GM18520 (cell line): ENCODE results near the gene SRSF8.
"Not testable (repeated sequence)": the region's sequence is repeated elsewhere in the genome, so short reads cannot be mapped to it uniquely, and the experiment has no call there.

ENCODE experiments used
- ATAC-seq: cut with Tn5 transposase; IDR thresholded peaks from one replicate; pipeline ENCODE4 v1.9.1; 2021; ENCODE audit not compliant: unreplicated experiment

Gene SRSF8

GRCh38 chr11:95066716-95067038 lies at the start of gene SRSF8:
Gene SRSF8, plus strand, starts transcription at chr11:95066919. Its CDS starts 308 bp downstream, at chr11:95067227.
- ATAC-seq: peak; percentile 20

GRCh38 chr11:95021468-95021867 lies 45.3 kb upstream of the SRSF8 start:
- ATAC-seq: not testable (repeated sequence)

DNA sequence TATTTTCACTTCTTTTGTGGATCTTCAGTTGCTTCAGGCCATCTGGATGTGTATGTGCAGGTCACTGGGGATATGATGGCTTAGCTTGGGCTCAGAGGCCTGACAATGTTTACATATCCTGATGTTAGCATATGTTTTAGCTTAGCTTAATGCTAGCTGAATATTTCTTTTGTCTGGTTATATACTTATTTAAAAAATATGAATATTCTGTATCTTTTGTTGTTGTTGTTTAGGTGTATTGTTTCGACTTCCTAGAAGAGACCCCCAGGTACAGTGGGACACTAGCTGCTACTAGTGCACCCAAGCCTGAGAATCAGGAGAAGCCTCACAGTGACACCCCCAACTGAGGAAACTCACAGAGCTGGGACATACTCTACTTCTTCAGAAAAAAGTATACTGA lies 41.8 kb upstream of the SRSF8 start, which contains the start of gene KDM4E:
Gene KDM4E, plus strand, starts transcription at position 301 of the 400 bp plus-strand sequence. CDS start 300 bp downstream, outside the sequence.
- no peak for ATAC-seq

- not testable (repeated sequence) for ATAC-seq
These were observed 41.1 kb upstream of the SRSF8 start for GRCh38 chr11:95025594-95025993.

DNA sequence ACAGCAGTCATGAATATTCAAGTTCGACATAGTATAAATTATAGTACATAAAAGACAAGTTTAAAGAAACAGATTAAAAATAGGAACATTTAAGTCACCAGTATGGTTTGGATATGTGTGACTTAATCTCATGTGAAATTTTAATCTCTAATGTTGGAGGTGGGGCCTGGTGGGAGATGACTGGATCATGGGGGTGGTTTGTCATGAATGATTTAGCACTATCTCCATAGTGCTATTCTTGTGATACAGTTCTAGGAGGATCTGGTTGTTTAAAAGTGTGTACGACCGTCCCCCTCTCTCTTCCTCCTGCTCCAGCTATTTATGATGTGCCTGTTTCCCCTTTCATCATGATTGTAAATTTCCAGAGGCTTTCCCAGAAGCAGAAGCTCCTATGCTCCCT lies 38.4 kb upstream of the SRSF8 start:
- ATAC-seq: no peak

GRCh38 chr11:95033051-95033450 lies 33.7 kb upstream of the SRSF8 start:
- ATAC-seq: no peak

- ATAC-seq: no peak
These were observed 31.4 kb upstream of the SRSF8 start for GRCh38 chr11:95035316-95035715.

GRCh38 chr11:95037356-95038035 lies 29.2 kb upstream of the SRSF8 start:
- not testable (repeated sequence) for ATAC-seq

DNA sequence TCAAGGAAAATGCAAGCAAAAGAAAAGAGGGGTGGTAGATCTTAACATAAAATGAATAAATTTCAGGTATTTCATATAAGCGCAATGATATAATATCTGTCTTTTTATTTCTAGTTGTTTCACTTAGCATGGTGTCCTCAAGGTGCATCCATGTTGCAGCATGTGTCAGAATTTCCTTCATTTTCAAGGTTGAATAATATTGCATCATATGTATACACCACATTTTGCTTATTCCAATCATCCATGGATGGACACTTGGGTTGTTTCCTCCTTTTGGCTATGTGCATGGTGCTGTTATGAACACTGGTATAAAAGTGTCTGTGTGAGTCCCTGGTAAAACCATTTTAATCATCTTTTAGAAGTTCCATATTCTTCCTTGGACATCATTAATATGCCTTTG lies 24.5 kb upstream of the SRSF8 start:
- no peak for ATAC-seq

DNA sequence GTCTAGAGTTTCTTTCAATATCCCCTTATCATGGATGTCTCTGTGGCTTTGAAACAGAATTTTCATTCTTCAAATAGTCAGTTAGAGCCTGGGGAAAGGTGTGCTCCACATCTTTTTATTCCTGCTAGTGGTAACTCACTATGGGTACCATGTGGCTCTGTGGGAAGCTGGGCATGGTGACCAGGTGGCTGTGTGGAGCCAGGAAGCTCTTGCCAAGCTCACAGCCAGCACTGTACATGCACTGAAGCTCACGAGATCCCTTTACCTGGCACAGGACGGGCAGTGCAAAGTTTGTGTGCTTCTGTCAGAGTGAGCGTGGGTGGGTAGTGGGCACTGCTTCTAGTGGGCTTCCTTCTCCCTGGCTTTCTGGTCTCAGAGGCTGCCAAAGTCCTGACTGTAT lies 23.8 kb upstream of the SRSF8 start:
- no peak for ATAC-seq

DNA sequence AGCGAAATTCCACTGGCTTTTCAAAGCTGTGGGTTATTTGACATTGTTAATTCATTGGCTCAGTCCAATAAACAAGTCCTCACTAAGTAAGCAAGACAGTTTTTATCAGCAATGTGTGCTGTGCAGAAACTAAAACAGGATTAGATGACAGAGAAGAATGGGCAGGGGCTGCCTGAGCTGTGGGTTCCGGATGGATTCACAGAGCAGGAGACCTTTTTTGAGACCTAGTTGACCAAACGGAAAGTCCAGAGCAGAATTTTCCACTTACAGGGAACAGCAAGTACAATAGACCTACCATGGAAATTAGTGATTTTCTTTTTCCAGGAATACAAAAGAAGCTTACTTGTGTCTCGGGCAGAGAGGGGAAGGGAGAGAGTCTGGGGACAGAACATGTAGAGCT lies 22.7 kb upstream of the SRSF8 start:
- no peak for ATAC-seq

- no peak for ATAC-seq
These were observed 20.9 kb upstream of the SRSF8 start for GRCh38 chr11:95045812-95046211.

DNA sequence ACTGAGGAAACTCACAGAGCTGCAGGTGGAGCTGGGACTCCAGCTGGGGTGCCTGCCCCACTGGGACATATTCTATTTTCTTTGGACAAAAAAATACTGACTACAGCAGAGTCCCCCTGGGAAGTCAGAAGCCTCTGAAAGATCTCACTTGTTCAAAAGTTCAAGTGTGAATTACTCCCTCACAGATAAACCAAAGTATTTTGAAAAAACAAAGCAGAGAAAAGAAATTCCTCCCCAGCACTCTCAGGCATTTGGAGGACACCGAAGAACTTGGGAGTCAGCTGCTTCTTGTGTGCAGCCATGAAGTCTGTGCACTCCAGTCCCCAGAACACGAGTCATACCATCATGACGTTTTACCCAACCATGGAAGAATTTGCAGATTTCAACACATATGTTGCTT lies 17.6 kb upstream of the SRSF8 start, which contains the start of gene KDM4F:
Gene KDM4F, plus strand, starts transcription at position 301 of the 400 bp plus-strand sequence.
- not testable (repeated sequence) for ATAC-seq

DNA sequence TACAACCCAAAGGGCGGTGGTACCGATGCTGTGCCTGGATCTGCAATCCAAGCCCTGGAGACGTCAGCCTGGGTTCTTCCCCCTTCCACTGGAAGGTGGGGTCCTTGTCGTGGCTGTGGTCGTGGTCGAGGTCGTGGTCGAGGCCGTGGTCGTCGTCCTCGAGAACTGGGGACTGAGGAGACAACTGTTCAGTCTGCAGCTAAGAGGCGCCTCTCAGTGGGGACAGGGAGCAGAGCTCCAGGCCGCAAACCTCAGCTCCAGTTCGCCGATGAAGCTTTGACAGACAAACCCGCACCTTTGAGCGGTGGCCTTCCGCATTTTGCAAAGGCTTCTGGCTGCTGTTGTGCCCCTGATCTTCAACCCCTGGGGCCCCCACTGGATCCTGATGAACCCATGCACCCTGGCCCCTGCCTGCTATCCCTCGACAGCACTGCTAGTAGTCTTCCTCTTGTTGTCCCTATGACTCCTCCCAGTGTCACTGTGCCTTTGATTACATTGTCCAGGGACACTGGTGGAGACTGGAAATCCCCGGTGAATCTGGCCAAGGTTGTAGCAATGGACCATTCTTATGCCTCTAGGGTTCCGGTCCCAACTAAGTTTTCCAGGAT lies 16.0 kb upstream of the SRSF8 start:
- ATAC-seq: no peak

- ATAC-seq: no peak
These were observed 12.4 kb upstream of the SRSF8 start for GRCh38 chr11:95054356-95054755.

DNA sequence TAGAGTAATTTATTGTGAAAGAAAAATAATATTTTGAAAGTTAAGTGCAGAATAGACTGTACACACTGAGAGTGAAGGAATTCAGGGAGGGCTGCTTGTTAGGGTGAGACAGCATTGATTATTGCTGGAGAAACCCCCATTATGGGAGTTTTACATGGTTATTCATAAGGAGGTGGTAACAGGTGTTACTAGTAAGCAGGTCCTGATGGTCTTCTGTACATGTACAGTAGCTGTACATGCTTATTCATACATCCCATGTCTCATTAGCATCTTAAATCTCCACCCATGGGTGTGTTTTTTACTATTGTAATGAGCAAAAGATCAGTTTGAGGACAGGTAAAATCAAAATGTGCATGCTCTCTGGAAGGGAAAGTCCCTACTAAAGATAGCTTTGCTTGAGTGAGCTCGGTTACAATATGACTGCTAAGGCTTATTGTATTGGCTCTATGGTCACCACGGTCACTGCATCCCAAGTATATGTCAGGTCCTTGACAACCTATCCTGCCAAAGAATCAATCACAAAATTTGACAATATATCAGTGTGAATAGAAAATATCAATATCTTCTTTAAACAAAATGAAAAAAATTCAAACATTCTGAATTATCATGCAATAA lies 11.3 kb upstream of the SRSF8 start:
- ATAC-seq: peak; percentile 98

DNA sequence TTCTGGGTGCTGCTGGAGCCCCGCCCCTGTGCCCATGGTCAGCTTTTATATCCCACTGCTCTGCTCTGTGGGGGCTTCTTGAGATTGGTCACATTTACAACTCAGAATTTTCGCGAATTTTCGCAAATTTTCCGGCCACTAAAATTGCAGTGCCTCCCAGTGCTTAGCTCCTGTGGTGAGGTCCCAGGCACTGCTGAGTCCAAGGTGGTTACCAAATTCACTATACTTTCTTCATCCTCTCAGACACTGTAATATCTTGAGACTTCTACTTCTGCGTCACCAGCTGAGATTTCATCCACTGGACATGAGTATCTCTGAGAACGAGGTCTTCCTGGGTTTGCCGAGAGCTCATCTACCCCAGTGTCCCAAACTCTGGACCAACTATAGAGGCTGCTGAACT lies 8.8 kb upstream of the SRSF8 start:
- ATAC-seq: no peak

- ATAC-seq: no peak
These were observed 8.1 kb upstream of the SRSF8 start for GRCh38 chr11:95058621-95059020.

GRCh38 chr11:95059046-95059445 lies 7.7 kb upstream of the SRSF8 start:
- no peak for ATAC-seq

GRCh38 chr11:95065336-95065735 lies 1.4 kb upstream of the SRSF8 start:
- no peak for ATAC-seq

GRCh38 chr11:95067039-95067840 lies 521 bp downstream of the SRSF8 start:
- ATAC-seq: peak; percentile 41
